GM21825 (cell line): ENCODE results near the gene KIF7.

ENCODE experiments used
- ATAC-seq: cut with Tn5 transposase; IDR thresholded peaks from one replicate; pipeline ENCODE4 v1.9.1; 2021; ENCODE audit warnings: mild to moderate bottlenecking, moderate library complexity; ENCODE audit not compliant: unreplicated experiment

Gene KIF7

DNA sequence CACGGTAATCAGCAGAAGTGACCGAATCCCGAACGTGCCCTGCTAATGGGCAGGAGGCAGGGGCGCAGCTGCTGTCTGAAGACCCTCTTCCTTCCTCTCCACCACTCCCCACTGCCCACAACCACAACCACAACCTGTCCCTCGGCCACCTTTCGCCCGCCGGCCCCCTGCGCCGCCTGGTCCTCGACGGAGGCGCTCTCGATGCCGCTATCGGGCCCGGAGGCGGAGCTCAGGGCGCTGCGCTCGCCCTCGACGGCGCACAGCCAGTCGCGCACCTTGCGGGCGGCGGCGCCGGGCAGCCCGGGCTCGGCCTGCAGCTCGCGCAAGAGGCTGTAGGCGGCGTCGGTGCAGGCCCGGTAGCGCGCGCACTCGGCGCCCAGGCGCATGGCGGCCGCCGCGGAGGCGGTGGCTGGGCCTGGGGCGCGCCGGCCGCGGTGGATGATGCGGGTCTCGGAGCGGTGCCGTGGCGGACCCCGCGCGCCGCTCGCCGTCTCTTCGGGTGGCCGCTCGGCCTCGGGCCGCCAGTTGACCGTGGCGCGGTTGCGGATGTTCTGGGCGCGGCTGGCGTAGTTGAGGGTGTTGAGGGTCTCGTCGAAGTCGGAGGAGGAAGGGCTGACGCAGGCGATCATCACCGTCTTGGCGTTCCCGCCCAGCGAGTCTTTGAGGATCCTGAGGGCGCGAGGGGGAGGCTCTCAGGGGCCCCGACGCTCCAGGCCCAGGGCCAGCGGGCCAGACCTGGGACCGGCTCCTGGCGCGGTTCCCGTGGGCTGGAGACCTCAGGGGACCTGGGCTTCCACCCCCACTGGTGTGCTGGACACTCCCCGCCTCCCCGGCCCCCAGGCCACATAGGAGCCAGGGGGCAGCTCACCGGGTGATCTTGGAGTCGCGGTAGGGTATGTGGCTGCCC, 6.9 kb downstream of the KIF7 start:
- ATAC-seq: no peak

DNA sequence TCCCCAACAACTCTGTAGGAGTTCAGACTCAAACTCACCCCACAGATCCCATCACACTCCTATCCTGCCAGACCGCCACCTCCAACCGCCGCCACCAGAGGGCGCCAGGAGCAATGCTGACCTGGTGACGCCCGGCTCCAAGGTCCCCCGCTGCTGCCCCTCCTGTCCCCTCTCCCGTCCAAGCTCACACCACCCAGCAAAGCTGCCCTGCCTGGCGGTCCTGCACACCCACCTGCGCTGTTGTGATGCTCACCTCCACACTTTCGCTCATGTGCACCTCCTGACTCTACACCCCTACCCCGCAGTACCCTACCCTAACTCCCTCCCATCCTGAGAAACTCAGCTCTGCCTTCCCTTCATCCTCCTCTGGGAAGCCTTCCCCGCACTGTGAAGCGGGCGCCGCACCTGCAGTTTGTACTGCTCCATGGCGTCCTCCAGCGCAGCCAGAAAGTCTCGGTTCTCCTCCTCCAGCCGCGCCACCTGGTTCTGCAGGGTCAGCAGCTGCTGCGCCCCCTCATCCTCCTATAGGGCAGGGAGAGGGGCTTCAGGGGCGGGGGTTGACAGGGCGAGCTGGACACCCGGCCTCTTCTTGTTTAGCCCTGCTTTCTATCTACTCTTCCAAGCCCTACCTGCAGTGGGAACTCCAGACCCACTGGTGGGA, 7.9 kb downstream of the KIF7 start:
- no peak for ATAC-seq

DNA sequence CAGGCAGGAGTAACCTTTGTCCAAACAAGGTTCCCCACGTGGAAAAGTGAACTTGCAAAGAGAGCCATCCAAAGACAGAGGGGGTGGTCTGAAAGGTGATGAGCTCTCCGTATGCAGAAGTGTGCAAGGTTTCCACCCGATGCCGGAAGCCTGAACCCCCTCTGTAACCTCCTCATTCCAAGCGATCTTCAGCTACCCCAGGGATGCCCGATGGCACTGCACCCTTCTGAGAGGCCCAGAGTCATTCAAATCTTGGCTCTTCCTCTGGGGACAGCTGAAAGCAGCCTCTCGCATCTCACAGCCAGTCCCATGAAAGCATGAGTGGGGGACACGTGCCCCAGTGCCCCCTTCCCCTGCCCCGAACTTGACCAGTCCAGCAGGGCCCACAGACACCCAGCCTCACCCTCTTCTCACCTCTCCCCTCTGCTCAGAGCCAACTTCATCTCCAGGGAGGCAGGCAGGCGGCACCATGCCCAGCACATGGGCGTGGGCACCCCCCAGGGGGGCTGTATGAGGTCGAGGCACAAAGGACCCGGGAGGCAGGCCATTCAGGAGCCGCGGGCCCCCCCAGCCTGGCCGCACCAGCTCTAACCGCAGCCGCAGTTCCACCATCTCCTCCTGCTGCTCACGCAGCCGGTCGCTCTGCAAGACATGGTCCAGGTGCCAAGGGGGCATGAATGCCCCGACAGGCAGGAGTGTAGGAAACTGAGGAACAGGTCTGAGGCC, 8.7 kb downstream of the KIF7 start:
- no peak for ATAC-seq

DNA sequence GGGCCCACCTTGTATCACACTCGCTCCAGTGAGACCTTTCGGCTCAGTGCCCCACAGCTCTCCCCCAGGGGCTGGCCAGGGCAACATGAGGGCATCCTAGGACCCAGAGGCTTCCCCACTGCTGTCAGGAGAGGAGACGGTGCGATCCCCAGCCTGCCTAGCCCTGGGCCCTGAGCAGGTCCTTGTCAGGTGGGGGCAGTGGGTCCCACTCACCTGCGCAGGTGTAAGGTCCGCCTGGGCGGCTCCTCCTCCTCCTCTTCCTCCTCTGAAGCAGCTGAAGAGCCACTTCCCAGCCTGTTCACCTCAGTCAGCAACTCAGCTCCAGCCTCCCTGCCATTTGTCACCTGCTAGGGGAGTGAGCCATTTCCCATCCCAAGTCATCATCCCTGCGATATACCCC, 9.6 kb downstream of the KIF7 start:
- no peak for ATAC-seq

DNA sequence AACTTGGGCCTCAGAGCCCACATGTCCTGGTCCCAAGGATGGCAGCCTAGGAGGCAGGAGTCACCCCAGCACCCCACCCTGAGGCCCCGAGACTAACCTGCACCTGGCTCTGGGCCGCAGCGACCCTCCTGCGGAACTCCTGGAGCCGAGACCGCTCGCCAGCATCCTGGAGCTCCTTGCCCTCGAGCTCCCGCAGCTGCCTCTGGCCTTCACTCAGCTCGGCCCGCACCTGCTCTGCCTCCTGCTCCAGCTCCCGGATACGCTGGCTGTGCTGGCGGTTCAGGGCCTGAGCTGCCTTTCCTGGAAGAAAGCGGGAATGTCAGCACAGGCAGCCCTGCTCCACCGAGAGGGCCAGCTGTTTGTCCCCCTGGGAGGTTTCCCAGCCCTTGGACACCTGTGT, 13.2 kb downstream of the KIF7 start:
- no peak for ATAC-seq

DNA sequence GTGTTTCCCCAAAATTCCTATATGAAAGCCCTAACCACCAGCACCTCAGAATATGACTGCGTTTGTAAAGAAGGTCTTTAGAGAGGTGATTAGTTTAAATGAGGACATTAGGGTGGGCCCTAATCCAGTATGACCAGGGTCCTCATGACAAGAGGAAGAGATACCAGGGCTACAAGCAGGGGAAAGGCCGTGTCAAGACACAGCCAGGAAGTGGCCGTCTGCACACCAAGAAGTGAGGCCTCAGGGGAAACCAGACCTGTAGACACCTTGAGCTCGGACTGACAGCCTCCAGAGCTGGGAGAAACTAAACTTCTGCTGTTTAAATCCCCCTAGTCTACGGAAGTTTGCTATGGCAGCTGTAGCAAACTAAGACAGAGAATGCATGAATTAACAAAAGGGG, 14.2 kb downstream of the KIF7 start:
- no peak for ATAC-seq

DNA sequence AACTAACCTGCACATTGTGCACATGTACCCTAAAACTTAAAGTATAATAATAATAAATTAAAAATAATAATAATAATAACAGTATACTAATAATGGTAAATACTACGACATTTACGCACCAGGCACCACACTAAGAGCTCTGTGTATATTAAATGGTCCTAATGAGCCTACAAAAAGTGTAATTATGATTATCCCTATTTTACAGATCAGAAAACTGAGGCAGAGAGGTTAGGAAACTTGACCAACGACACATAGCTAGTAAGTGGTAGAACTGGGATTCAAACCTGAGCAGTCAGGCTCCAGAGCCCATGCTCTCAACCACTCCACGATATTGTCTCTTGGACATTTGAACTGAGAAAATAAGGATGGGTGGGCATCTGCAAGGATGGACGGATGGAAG, 15.0 kb downstream of the KIF7 start:
- ATAC-seq: no peak

DNA sequence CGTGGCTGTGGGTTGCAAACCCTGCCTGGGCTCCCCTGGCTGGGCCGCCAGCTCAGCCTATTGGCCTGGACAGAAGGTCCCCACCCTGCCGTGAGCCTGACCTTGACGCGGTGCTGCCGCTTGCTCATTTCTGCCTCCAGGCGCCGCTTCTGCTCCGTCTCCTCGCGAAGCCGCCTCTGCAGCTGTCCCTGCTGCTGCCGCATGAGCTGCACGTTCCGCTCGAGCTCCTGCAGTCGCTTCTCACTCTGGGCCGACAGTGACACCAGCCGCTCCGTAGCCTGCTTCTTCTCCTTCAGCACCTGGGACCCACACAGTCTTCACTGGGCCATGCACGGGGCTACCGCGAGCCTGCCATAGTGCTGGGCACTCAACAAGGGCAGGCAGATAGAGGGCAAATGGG, 21.7 kb downstream of the KIF7 start:
- no peak for ATAC-seq

DNA sequence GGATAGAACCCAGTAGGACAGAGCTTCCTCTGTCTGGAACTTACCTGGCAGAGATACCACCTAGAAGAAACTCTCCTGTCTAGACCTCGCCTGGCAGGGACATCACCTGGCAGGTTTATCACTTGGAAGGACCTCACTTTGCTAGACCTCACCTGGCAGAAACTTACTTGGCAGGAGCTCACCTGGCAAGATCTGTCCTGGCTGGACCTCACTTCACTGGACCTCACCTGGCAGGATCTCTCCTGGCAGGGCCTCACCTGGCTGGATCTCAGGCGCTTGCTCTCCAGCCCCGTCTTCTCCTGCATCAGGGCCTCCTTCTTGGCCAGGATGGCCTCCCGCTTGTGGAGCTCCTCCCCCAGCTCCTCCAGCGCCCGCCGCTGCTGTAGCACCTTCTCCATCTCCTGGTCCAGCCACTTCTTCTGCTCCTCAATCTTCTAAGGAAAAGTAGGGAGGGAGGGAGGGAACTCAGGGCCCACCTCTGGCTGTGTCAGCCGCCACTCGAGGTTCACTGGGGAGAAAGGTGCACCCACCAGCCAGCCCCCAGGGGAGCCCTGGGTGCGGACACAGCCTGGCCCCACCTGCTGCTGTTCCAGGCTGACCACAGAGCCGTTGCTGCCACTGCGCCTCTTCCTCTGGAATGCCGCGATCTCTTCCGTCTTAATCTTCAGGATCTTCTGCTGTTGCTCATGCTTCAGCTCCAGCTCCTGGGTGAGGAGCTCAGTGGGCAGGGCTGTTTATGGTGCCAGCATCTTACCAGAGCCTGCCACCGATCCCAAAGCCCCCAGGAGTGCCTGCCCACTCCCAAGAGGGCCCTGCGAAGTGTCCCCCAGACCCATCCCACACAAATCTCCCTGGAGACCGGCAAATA, 22.5 kb downstream of the KIF7 start:
- ATAC-seq: no peak

DNA sequence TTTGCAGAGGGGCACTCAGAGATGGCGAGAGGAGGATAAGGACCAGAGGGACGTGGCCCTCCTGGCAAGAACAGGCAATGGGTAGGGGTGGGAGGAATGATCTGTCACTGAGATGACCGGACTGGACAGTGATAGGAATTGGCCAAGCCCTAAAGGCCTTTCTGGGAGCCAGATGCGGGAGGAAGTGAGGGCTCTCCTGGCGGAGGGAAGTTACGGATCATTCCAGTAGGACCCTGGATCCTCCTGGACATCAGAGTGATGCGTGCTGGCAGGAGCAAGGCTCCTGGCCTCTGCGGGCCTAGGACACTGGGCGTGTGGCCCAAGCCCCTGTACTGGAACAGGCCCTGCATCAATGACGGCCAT, 23.4 kb downstream of the KIF7 start:
- ATAC-seq: no peak

DNA sequence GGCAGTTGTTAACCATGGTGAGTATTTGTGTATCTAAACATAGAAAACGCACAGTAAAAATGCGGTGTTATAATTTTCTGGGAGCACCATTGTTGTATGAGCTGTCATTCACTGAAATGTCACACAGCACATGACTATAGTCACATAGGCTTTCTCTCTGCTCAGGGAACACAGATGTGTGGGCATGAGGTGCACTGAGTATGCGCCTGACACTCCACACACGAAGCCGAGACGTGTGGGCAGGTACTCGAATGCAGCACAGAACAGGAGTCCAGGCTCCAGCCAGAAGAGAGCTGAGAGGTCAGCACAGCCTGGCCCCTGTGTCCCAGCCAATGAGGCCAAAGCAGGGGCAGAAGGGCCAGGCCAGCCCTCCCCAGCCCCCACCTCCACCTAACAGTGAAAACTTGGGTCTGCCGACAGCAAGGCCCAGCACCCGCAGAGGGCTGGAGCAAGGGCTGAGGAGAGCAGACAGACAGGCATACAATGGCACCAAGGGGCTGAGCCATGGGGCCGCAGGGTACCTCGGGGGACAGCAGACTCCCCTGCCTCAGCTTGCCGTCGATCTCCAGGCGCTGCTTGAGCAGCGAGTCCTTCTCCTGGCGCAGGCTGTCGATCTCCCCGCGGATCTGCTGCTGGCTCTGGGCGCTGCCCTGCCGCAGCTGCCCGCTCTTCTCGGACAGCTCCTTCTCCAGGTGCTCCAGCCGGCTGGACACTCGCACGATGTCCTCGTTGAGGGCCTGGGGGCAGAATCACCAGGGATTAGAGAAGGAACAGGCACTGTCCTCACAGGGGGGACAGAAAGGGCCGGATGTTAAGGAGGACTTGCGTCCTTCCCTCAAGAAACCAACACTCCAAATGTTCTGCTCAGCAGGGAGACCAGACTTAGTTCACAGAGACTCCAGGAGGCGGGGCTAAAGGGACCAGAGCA, 24.0 kb downstream of the KIF7 start:
- ATAC-seq: no peak

DNA sequence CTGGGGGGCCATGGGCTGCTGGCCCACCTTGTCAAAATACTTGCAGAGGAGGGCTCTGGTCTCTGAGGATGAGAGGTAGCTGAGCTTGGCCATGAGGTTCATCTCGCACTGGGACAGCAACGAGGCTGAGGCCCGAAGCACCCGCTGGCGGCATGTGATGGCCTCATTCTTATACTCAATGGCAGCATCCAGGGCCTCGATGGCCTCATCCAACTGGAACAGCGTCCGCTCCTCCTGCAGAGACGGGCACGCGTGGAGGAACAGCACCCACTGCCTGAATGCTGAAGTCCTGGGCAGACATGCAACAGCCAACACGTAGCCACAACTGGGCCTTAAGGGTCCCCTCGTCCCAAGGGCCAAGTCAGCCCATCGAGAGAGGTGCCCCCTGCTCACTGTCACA, 25.0 kb downstream of the KIF7 start:
- ATAC-seq: no peak

DNA sequence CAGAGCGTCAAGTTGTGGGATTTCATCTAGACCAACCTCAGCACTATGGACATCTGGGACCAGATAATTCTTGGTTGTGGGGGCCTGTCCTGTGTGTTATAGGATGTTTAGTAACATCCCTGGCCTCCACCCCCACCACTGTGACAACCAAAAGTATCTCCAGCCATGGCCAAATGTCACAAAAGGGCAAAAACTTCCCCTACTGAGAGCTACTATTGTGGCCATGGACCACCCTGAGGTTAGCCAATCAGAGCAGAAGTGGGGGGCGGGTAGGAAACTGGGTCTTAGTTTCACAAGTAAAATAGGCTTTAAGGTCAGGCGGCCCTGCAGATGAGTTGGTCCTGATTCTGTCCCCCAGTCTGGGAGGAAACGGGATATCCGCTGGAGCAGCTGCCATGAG, 25.4 kb downstream of the KIF7 start:
- no peak for ATAC-seq

DNA sequence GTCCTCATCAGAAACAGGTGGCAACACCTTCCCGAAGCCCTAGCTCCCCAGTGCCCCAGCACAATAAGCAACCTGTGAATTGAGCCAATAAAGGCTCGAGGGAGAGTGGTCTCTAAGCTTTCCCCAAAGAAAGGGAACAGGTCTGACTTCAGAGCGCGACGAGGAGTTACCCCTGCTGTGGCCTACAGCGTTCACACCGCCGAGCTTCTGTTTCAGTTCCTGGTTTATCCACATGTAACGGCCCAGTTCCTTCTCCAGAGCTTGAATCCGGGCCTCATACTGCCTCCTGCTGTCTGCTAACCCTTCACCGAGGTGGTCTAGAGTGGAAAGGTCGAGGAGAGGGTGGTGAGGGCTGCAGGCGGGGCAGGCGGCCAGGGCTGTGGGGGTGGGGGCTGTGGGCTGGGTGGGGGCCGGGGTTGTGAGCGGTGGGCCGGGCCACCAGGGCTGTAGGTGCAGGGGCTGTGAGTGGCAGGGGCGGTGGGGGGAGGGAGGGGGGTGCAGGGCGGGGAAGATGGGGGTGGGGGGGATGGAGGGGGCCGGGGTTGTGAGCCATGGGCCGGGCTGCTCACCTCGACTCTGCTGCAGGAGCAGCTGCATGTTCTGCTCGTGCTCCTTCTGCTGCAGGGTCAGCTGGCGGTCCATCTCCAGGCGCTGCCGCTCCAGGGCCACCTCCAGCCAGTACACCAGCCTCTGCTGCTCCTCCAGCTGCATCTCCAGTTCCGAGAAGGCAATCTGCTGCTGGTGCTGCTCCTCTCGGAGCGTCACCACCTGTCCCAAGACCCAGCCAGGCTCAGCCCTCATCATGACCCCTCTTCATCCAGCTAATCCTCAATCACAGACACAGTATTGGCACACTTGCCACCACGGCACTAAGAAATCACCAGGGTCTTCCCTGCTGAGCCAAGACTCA, 26.2 kb downstream of the KIF7 start:
- ATAC-seq: no peak

DNA sequence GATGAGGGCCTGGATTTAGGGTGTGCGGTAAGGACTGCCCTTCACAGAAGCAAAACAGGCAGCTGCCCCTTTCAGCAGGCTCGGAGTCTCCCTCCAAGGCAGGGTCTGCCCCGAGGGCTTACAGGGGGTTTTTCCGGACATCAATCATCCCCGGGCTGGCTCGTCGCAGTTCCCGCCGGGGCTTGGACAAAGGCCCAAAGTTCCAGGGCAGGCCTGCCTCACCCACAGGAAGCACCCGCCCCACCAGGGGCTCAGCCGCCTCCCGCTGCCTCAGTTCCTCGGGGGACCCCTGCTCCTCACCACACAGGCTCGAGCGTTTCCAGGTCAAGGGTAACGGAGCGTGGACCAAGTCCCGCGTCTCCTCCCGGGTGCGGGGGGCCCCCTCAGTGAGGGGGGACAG, 27.0 kb downstream of the KIF7 start:
- no peak for ATAC-seq

DNA sequence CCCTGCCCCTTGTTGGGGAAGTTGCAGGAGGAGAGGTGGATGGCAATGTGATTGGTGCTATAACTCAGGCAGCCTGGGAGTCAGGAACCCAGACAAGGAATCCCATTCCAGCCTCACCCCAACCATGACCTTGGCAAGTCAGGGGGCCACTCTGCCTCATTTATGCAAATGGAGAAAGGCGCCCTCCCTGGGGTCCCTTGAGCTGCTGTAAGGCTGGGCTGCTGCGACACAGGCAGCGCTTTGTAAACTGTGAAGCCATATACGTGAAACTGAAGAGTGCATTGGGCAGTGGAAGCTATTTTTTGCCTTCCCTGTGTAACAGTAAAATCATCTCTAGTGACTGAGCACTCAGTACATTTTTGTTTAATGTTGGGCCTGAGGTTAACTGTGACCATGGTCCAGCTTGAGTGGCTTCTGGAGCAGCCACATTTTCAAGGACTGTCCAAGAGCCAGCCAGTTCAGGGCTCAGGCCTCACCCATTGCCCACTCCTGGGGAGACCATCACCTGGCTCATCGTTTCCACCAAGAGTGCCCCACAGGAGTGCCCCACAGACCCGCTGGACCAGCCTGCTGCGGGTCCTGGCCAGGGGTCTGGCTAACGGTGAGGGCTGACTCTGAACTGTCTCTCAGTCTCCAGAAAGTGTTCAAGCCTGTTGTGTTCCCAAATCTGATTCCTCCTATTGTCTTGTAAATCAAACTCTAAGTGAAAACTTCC, 27.9 kb downstream of the KIF7 start:
- no peak for ATAC-seq

DNA sequence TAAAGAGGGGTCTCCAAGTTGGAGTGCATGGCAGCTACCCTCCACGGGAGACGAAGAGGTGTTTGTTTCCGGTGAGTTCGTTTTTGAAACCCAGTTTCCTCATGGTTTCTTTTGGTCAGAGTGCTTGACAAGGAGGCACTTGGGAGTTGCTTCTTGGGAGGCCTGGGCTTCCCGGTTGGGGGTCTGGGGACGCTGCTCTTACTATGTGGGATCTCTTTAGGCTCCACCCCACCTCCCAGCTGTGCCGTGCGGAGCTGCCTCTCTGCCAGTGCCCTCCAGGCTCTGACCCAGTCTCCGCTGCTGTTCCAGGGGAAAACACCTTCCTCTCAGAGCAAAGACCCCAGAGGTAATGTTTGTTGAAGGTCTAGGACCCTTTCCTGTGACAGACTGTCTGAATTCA, 29.6 kb downstream of the KIF7 start:
- no peak for ATAC-seq

DNA sequence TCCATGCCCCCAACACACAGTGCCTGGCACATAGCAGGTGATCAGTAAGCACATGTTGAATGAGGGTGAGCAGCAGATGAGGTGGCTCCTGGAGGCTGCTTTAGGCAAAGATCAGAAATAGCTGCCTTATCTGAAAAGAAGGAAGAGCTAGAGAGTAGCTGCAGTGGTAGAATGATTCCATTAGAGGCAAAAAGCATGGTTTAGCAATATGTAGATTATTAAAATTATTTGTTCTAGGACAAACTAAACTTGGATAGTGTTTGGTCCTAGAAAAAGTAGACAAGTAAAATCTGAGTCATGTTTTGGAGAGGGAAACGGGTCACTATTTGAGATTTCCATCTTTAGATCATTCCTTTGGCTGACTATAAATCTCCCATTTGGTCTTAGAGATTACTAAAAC, 32.1 kb downstream of the KIF7 start:
- ATAC-seq: no peak
